Endodermal cell (in vitro differentiated cells): Measurements from ENCODE around the gene LRRC45. TPM values are rescaled to one million over a fixed set of nuclear protein-coding genes. Genes with fewer than 3 reads are reported as not detected.

Experiments used
- DNase-seq: peaks from one replicate; pipeline ENCODE4 v3.0.0-alpha.2; 2017
- H3K27ac ChIP-seq: 2 replicates; pipeline ENCODE4 v1.5.1; 2013; ENCODE audit warnings: mild to moderate bottlenecking, low read depth, low read length, moderate library complexity
- H3K27me3 ChIP-seq: 2 replicates; pipeline ENCODE4 v1.6.1; 2013; ENCODE audit warnings: mild to moderate bottlenecking, low read length, moderate library complexity; ENCODE audit not compliant: insufficient read depth, control insufficient read depth, poor library complexity, severe bottlenecking
- H3K36me3 ChIP-seq: 2 replicates; pipeline ENCODE4 v1.7.0; 2013; ENCODE audit warnings: mild to moderate bottlenecking, low read length, moderate library complexity; ENCODE audit not compliant: control insufficient read depth, insufficient read depth
- H3K4me1 ChIP-seq: one replicate; pipeline ENCODE4 v1.7.0; 2013; ENCODE audit warnings: low read length; ENCODE audit not compliant: control insufficient read depth, insufficient read depth
- H3K4me3 ChIP-seq: 2 replicates; pipeline ENCODE4 v1.5.1; 2013; ENCODE audit warnings: mild to moderate bottlenecking, low read length, moderate library complexity
- H3K9ac ChIP-seq: 2 replicates; pipeline ENCODE4 v1.6.1; 2013; ENCODE audit warnings: mild to moderate bottlenecking, low read length, moderate library complexity; ENCODE audit not compliant: poor library complexity, severe bottlenecking; ENCODE audit errors: extremely low read depth
- H3K9me3 ChIP-seq: 2 replicates; pipeline ENCODE4 v1.6.1; 2013; ENCODE audit warnings: mild to moderate bottlenecking, low read length, moderate library complexity; ENCODE audit not compliant: control insufficient read depth
- H3K27ac Mint-ChIP-seq: 2 replicates; pipeline ENCODE4 v1.8.0; 2020; ENCODE audit warnings: mixed read lengths
- H3K27me3 Mint-ChIP-seq: 2 replicates; pipeline ENCODE4 v1.8.0; 2021; ENCODE audit warnings: mild to moderate bottlenecking, mixed read lengths; ENCODE audit not compliant: insufficient read depth
- H3K36me3 Mint-ChIP-seq: 2 replicates; pipeline ENCODE4 v1.8.0; 2020; ENCODE audit warnings: low read depth, mixed read lengths
- H3K4me1 Mint-ChIP-seq: 2 replicates; pipeline ENCODE4 v1.8.0; 2020; ENCODE audit warnings: mixed read lengths
- H3K4me3 Mint-ChIP-seq: 2 replicates; pipeline ENCODE4 v1.8.0; 2020; ENCODE audit warnings: mild to moderate bottlenecking, moderate library complexity, mixed read lengths
- H3K9me3 Mint-ChIP-seq: 2 replicates; pipeline ENCODE4 v1.8.0; 2020; ENCODE audit warnings: mild to moderate bottlenecking, mixed read lengths
- WGBS, 2 experiments: methylation state at CpG; one replicate each; pipeline versions ENCODE4 v1.1.5 to v1.1.7; 2013; ENCODE audit warnings: missing lambda C conversion rate in 2 of 2, mixed read lengths in 1 of 2; ENCODE audit not compliant: insufficient coverage in 1 of 2, insufficient read length in 1 of 2; 5-methylcytosine and 5-hydroxymethylcytosine counted together
- total RNA-seq, 2 donors: library from RNA; stranded (reverse); fragmentation: NEBNext Ultra II Directional in 1 of 2; extraction: Animal tissue kit (Norgen Biotek cat#: 25700) in 1 of 2; gene quantifications; 2 replicates in 1 of 2; 3 replicates in 1 of 2; pipeline ENCODE4 v1.2.1, GENCODE V29; 2021
- TF ChIP-seq, protein P1 (sequence below): fragments of 200-600 bp; sonication (generic); conservative IDR thresholded peaks from 2 replicates; pipeline ENCODE4 v1.5.0; 2021; ENCODE audit warnings: antibody characterized with exemption, mild to moderate bottlenecking

Gene LRRC45
- total RNA-seq, 2 donors from 2014 or later: 35.1 to 38.9 TPM

DNA sequence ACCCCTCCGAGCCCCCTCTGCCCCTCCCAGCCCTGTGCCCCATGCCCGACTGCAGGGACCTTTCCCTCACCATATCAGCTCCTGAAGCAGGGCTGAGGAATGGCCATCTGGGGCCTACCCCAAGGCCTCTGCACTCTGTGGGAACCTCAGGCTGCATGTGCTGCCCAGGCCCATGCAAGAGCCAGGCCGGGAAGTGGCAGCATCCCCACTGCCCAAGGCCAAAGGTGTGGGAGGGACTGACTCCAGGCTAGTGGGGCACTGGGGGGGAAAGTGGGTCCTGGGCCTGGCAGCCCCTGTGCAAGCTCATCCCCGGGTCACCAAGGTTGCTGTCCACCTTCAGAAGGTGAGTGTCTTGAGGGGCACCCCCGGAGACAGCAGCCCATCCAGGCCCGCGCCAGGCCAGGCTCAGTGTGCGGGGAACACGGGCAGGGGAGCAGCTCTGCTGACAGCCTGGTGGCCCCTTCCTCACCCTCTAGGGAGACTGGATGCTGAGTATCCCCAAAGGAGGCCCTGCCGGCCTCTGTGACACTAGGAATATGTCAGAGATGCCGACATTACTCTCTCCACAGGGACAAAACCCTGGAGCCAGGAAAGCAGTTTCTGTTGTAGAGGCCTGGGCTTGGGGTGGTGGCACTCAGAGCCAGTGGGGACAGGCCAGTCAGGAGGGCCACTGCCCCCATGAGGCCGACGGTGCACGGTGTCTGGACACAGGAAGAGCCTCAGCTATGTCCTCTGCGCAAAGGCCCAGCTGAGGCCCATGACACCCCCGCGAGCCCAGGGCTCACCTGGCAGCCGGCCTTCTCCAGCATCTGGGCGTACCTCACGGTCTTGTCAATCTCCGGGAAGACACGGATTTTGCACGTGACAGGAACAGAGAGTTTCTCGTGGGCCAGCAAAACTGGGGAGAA, 39.2 kb downstream of the LRRC45 start:
- Mint-ChIP-seq H3K4me3 (no peak overlapping the region), H3K9me3 (no peaks in the 10 kb centered on the region), H3K27me3 (no peaks in the 10 kb centered on the region), H3K4me1 (peaks cover 5% of the 10 kb centered on the region), H3K27ac (no peak overlapping the region), H3K36me3 (peaks cover 10% of the 10 kb centered on the region)
- H3K4me1 ChIP-seq: peaks cover 4% of the 10 kb centered on the region
- TF ChIP-seq, protein P1, sequence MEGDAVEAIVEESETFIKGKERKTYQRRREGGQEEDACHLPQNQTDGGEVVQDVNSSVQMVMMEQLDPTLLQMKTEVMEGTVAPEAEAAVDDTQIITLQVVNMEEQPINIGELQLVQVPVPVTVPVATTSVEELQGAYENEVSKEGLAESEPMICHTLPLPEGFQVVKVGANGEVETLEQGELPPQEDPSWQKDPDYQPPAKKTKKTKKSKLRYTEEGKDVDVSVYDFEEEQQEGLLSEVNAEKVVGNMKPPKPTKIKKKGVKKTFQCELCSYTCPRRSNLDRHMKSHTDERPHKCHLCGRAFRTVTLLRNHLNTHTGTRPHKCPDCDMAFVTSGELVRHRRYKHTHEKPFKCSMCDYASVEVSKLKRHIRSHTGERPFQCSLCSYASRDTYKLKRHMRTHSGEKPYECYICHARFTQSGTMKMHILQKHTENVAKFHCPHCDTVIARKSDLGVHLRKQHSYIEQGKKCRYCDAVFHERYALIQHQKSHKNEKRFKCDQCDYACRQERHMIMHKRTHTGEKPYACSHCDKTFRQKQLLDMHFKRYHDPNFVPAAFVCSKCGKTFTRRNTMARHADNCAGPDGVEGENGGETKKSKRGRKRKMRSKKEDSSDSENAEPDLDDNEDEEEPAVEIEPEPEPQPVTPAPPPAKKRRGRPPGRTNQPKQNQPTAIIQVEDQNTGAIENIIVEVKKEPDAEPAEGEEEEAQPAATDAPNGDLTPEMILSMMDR: peak; percentile 26
- WGBS, 2 experiments: 94% methylated on average over 18 to 24 of the region's 24 CpGs
- no peak for DNase-seq
- no peak overlapping the region for H3K4me3 ChIP-seq
- no peak overlapping the region for H3K9ac ChIP-seq
- H3K27me3 ChIP-seq: no peaks in the 10 kb centered on the region
- H3K27ac ChIP-seq: no peak overlapping the region
- peaks cover 19% of the 10 kb centered on the region for H3K36me3 ChIP-seq
- H3K9me3 ChIP-seq: no peaks in the 10 kb centered on the region

GRCh38 chr17:82062984-82063368, 39.9 kb downstream of the LRRC45 start:
- DNase-seq: no peak
- no peaks in the 10 kb centered on the region for H3K9me3 ChIP-seq
- H3K27ac Mint-ChIP-seq: no peak overlapping the region
- H3K27me3 ChIP-seq: no peaks in the 10 kb centered on the region
- H3K4me1 ChIP-seq: peaks cover 4% of the 10 kb centered on the region
- WGBS, 2 experiments: 95% methylated on average over 9 of the region's 9 CpGs; no CpG with 5 or more reads in 1 of the 2 experiments
- peaks cover 6% of the 10 kb centered on the region for H3K36me3 Mint-ChIP-seq
- no peaks in the 10 kb centered on the region for H3K9me3 Mint-ChIP-seq
- H3K4me3 ChIP-seq: no peak overlapping the region
- peaks cover 5% of the 10 kb centered on the region for H3K4me1 Mint-ChIP-seq
- TF ChIP-seq, protein P1: no peak
- H3K36me3 ChIP-seq: peaks cover 15% of the 10 kb centered on the region
- H3K27me3 Mint-ChIP-seq: no peaks in the 10 kb centered on the region
- no peak overlapping the region for H3K27ac ChIP-seq
- no peak overlapping the region for H3K4me3 Mint-ChIP-seq
- H3K9ac ChIP-seq: no peak overlapping the region

- H3K4me3 Mint-ChIP-seq: peak overlapping the region; percentile 68
- H3K4me1 Mint-ChIP-seq: peaks cover 5% of the 10 kb centered on the region
- H3K9me3 Mint-ChIP-seq: no peaks in the 10 kb centered on the region
- no peaks in the 10 kb centered on the region for H3K27me3 ChIP-seq
- H3K36me3 Mint-ChIP-seq: peaks cover 5% of the 10 kb centered on the region
- H3K36me3 ChIP-seq: peaks cover 14% of the 10 kb centered on the region
- WGBS, 2 experiments: 93% methylated on average over 13 to 20 of the region's 20 CpGs
- H3K27ac Mint-ChIP-seq: no peak overlapping the region
- peak overlapping the region; percentile 82 for H3K4me3 ChIP-seq
- no peak for DNase-seq
- H3K4me1 ChIP-seq: peaks cover 4% of the 10 kb centered on the region
- H3K9ac ChIP-seq: no peak overlapping the region
- no peaks in the 10 kb centered on the region for H3K27me3 Mint-ChIP-seq
- no peaks in the 10 kb centered on the region for H3K9me3 ChIP-seq
- TF ChIP-seq, protein P1: no peak
- H3K27ac ChIP-seq: no peak overlapping the region
These were observed 40.6 kb downstream of the LRRC45 start for GRCh38 chr17:82063424-82064415.
